Hepatic stellate cell (primary cell): ENCODE results near the gene KDELR1.
A peak's percentile ranks its signal among the peaks of the same experiment; 100 is the strongest.

ENCODE experiments used
- DNase-seq: peaks from one replicate; pipeline ENCODE4 v3.0.0; 2011; ENCODE audit warnings: low spot score

Gene KDELR1

DNA sequence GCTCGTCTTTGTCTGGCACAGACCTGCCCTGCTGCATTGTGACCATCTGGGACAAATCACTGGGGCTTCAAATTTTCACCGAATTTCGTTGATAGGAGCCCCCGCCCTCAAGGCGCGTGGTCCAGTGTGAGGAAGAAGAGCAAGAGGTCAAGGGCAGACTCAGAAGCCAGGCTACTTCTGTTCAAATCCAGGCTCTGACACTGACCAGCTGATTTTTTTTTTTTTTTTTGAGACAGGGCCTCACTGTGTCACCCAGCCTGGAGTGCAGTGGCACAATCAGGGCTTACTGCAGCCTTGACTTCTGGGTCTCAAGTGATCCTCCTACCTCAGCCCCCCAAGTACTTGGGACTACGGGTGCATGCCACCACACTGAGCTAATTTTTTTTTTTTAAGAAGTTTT lies 20.0 kb downstream of the KDELR1 start:
- no peak for DNase-seq

DNA sequence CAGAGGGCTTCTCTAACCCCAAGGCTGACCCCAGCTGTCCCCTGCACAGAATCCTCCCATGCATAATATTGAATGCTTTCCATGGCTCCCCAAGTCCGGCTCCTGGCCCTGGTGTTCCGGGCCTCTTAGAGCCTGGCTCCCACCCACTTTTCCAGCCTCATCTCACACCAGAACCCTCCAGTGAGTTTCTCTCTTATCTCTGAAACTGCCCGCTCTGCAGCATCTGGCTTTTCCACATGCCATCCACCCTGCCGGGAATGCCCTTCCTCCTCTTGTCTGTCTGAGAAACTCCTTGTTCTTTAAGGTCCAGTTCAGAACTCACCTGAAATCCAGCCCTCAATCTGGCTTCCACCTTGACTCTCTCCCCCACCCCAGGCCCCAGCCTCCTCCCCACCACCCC lies 20.4 kb downstream of the KDELR1 start:
- DNase-seq = no peak

DNA sequence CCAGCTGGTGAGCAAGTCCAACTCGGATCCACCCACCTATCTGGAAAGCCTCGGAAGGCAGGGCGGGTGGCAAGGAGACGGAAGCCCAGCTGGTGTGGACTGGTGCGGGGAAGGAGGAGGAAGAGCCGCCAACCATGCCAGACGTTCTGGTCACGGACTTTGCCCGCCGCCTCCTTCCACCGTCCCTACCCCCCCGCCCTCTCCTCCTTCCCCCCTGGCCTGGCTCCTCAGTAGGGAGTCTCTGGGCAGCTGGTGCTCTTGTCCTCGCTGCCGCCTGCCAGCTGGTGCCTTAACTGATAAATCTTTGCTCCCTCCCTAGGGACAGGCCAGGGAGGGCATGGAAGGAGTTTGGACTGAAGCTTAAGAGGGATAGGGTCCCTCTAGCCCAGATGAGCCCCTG lies 22.4 kb downstream of the KDELR1 start:
- no peak for DNase-seq

DNA sequence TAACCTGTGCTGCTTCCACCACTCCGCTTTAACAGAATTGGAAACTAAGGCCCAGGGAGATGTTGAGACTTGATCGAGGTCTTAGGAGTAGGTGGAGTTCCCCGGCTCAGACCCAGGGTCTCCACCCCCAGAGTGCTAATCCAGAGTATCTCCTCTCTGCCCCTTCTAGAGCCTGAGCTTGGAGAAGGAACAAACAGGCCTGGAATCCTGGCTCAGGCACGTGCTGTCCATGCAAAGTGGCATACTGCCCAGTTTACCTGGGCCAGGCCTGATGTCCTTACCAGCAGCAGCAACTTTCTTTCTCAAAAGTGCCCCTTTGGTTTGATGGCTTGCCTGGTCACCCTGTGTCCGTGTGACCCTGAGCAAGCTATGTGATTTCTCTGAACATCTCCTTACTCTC lies 23.5 kb downstream of the KDELR1 start:
- no peak for DNase-seq

DNA sequence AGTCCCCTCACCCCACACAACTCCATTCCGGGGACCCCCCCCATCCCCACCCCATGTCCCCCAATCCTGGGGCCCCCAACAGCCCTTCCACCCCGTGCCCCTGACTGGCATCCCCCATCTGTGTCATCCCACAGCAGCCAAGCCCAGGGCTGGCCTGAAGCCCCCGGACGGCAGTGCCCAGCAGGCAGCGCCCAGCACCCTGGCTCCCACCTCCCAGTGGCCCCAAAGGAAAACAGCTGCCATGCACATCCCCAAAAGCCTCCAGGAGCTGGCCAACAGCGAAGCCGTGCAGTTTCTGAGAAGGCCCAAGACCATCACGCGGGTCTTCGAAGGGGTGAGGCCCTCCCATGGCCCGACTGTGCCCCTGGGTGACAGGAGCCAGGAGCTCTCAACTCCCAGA lies 25.7 kb downstream of the KDELR1 start:
- no peak for DNase-seq

DNA sequence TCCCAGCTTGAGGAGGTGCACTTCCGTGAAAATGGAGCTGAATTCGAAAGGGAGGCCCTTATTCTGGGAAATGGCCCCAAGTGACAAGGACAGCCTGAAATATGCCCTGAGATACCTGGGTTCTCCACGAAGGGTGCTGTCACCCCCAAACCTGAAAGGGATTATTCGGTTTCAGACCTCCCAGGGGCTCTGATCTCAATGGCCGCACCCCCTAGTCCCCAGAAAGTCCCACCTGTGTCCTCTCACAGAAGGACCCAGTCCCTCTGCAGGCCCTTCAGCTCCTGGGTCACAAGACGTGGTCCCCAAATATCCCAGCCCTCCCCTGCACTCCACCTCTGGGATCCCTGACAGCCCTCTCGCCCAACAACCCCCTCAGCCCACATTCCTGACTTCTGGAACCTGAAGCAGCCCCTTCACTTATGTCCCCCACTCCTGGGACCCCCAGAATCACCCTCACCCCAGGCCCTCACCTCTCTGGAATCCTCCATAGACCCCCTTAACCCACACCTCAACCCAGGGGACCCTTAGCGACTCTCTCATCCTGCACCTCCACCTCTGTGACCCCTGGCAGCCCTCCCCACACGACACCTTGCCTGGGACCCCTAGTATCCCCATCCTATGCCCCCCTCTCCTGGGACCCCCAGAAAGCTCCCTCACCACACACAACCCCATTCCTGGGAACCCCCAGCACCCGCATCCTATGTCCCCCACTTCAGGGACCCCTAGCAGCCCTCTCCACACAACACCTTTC lies 26.6 kb downstream of the KDELR1 start:
- no peak for DNase-seq

DNA sequence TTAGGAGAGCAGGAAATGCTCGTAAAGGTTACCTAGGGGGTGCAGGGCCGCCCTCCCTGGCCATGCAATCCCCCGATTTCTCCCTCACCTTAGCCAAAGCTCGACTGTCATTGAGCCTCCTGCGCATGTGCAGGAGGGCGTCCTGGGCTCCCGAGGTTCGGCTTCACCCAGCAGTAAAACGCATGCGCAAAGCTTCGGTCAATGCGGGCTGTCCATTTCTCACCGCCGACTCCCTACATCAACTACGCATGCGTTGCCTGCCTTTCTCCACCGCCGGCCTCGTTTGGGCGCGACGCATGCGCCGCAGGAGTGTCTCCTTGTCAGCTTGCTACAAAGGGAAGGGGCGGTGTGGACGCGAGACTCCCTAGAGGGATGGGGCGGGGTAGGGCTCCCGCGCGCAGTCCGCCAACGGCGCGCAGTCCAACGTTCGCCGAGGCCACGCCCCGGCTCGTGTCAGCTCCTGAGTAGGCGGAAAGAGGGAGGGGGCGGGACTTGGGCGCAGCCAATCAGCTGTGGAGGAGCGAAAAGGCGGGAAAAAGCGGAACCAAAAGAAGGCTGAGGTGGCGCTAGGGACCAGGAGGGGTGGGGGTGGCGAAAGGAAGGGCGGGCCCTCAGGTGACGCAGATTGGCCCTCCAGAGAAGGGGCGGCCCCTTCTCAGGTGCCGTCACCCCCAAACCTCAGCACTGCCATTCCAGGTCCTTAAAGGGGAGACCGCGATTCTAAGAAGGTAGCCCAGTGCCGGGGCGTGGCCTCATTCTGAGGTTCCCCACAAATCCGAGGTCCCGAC lies 27.3 kb downstream of the KDELR1 start, which contains the start of the genes SYNGR4 and TMEM143:
Gene SYNGR4, plus strand, starts transcription at position 558 of the 788 bp plus-strand sequence. CDS start 1,476 bp downstream, outside the sequence.
Gene TMEM143, minus strand, starts transcription at position 131 of the 788 bp plus-strand sequence. Its CDS starts 20 bp downstream, at position 111.
- peak; percentile 100 for DNase-seq

DNA sequence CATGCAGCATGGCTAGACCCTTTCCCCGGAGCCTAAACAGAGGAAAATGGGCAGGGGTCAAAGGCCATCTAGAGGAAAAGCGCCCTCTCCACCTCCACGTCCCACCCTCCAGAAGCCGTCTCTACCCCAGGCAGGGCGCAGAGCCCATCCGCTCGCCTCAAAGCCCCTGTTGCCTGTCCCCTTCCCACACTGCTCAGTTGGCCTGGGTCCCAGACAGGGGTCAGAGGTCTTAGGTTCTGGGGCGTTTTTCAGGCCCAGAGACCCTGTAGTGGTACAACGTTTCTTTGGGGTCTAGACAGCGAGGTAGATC lies 27.9 kb downstream of the KDELR1 start:
- no peak for DNase-seq

DNA sequence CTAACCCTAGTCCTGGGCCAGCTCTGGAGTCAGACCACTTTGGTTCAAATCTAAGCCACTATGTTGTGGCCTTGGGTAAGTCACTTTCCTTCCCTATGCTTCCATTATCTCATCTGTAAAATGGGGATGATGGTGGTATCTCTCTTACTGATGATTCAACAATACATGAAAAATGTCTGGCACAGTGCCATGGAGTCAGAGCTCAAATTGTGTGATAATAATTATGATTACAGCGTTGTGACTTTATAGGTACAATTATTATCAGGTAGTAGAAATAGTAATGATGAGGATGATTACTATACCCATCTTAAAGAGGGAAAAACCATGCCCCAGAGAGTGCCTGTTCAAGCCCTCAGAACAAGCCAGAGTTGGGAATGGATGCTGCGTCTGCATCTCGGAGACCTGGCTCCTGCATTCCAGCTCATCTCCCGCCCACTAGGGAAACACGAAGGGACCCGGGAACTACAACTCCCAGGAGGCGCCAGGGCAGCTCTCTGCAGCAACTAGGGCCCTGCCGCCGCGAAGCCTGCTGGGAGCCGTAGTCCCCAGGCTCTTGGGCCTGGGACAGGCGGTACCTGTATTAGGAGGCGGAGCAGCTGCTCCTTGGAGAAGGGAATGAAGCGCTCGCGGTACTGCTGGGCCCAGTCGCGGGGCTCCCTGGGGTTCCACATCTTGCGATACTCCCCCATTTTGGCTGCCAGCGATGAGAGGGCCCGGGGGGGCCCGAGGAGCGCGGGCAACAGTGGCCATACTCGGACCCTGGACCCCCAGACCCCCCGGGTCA lies 28.4 kb downstream of the KDELR1 start:
- DNase-seq = peak; percentile 95

DNA sequence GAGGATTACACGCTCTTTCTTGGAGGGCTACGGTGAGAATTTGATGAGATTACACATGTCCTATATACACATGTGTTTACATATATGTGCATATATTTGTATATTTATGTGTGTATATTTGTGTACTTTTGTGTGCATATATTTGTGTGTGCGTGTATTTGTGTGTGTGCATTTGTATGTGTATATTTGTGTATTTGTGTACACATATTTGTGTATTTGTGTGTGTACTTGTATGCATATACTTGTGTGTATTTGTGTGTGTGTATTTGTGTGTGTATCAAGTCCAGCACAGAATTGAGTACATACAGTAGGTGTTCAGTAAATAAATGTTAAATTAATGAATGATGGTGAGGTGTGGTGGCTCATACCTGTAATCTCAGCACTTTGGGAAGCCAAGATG lies 29.4 kb downstream of the KDELR1 start:
- no peak for DNase-seq

DNA sequence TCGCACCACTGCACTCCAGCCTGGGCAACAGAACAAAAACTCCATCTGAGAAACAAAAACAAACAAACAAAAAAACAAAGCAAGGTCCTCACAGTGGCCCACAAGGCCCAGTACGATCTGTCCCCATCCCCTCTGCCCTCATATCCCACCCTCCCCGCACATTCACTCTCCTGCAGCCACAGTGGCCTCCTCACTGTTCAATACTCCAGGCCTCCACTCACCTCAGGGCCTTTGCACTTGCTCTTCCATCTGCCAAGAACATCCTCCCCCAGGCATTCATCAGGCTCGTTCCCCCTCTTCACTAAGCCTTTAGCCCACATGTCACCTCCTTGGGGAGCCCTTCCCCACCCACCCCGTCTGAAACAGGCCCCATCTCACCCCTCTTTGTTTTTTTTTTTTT lies 32.2 kb downstream of the KDELR1 start:
- DNase-seq = no peak

DNA sequence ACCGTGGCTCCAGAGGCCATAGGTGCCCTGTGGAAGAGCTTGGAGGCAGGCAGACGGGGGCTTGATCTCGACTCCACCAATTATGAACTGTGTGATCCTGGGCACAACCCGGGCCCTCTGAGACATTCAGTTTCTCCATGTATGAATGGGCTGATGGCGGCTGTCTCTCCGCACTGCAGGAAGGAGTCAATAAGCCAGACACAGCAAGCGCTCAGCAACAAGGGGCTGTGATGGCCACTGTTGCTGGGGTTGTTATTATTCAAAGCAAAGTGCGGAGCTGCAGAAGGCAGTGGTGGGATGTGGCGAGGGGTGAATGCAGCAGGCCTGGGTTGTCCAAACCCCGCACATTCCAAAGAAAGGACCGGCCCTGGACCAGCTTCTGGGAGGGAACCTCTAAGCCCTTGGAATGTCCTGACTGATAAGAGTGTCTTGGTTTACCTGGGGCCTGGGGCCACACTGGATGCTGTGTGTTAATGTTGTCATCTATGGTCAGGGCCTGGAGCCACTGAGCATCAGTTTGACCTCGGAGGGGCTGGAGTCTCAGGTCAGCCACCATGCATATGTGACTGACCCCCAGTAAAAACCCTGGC lies 35.9 kb downstream of the KDELR1 start:
- no peak for DNase-seq

DNA sequence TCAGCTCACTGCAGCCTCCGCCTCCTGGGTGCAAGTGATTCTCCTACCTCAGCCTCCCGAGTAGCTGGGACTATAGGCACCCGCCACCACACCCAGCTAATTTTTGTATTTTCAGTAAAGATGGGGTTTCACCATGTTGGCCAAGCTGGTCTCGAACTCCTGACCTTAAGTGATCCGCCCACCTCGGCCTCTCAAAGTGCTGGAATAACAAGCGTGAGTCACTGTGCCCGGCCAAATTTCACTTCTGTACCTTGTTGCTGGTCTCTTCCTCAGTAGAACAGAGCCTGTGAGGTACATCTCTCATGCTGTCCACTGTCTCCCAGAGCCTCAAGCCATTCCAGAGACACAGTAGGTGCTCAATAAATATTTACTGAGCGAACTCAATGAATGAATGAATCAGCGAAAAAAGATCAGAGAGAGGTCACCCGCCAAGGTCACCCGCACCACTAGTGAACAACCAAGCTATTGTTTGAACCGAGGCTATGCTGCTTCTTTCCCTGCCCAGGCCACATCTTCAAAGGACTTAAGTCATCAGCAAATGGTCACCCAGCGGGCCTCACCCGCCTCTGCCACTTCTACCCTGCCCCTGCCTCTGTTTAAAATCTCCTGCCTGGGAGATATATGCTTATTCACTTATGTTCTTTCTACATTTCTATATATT lies 36.9 kb downstream of the KDELR1 start:
- no peak for DNase-seq

DNA sequence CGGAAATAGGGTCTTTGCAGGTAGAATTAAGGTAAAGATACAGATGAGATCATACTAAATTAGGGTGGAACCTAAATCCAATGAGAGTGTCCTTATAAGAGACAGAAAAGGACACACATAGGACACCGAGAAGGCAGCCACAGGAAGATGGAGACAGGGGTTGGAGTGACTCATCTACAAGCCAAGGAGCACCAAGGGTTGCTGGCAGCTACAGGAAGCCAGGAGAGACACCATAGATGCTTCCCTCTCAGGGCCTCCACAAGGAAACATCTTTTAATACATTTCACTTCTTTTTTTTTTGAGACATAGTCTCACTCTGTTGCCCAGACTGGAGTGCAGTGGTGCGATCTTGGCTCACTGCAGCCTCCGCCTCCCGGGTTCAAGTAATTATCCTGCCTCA lies 37.7 kb downstream of the KDELR1 start:
- no peak for DNase-seq

DNA sequence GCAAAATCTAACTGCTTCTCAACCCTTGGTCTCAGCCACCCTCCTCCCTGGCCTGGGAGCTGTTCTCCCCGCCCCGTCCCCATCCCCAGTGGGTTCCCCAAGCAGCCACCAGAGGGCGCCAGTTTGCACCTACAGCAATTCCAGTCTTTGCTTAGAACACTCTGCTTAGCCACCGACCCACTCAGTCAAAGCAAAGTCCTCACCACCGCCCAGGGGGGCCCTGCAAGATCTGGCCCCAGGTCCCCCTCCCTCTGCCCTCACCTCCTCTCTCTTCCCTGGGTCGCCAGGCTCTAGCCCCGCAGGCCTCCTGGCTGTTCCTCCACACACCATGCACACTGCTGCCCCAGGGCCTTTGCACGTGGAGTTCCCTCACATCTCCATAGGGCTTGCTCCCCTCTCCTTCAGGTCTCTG lies 40.0 kb downstream of the KDELR1 start:
- DNase-seq = peak; percentile 77

DNA sequence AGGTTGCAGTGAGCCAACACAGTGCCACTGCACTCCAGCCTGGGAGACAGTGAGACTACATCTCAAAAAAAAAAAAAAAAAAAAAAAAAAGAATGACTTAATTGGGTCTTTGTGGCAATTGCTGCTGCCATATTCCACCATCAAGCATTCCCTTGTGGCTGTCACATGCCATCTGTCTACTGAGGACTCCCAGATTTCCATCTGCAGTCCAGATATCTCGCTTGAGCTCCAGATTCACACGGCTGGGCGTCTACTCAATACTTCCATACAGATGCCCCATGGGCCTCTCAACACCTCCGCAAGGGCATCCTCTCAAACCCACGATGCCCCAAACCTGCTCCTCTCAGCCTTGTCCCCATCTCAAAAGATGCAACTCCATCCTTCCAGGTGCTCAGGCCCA lies 40.5 kb downstream of the KDELR1 start:
- no peak for DNase-seq

DNA sequence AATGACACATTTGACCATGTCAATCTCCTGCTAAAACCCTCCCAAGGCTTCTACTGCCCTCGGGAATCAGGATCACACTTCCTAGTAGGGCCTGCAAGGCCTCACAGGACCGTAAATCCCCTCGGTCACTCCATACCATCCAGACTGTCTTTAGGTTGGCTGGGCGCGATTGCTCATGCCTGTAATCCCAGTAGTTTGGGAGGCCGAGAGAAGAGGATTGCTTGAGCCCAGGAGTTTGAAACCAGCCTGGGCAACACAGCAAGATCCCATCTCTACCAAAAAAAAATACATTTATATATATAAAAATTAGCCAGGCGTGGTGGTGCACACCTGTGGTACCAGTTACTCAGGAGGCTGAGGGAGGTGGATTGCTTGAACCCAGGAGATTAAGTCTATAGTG lies 42.6 kb downstream of the KDELR1 start:
- no peak for DNase-seq

DNA sequence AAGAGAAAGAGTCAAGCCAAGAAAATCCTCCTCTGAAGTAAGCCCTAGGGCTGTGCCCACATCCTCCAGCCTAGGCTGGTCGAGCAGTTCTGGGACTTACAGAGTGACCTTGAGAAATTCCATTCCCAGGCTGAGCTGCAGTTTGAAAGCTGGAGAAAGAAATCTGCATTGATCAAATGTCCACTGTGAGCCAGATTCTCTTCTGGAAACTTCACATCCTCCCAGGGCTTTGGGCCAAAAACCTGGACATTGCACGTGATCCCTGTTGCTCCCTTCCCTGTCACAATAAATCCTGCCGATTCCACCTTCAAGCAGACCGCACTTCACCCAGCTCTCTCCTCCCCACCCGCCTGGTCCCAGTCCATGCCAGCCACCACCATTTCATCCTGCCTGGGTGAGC lies 43.3 kb downstream of the KDELR1 start:
- no peak for DNase-seq

DNA sequence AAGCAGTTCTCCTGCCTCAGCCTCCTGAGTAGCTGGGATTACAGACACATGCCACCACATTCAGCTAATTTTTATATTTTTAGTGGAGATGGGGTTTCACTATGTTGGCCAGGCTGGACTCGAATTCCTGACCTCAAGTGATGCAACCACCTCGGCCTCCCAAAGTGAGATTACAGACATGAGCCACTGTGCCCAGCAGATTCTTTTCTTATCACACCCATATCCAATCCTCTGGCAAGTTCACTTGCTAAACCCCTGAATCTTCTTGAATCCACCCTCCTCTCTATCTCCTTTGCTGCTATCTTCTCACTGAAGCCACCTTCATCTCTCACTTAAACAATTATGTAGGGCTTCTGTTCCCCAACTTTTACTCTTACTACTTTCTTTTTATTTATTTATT lies 45.2 kb downstream of the KDELR1 start:
- DNase-seq = no peak

DNA sequence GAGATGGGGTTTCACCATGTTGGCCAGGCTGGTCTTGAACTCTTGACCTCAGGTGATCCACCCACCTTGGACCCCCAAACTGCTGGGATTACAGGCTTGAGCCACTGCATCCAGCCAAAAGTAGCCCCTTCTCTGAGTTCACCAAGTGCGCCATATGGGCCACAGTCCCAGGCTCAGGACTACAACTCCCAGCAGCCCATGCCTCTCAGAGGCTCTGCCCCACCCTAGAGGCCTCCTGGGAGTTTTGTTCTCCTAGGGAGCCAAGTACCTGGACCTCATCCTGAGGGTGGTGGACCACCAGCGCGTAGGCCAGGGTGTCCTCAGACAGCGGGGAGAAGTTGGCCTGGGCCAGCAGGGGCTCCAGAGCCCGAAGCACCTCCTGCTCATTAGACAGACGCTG lies 46.5 kb downstream of the KDELR1 start:
- DNase-seq = no peak

DNA sequence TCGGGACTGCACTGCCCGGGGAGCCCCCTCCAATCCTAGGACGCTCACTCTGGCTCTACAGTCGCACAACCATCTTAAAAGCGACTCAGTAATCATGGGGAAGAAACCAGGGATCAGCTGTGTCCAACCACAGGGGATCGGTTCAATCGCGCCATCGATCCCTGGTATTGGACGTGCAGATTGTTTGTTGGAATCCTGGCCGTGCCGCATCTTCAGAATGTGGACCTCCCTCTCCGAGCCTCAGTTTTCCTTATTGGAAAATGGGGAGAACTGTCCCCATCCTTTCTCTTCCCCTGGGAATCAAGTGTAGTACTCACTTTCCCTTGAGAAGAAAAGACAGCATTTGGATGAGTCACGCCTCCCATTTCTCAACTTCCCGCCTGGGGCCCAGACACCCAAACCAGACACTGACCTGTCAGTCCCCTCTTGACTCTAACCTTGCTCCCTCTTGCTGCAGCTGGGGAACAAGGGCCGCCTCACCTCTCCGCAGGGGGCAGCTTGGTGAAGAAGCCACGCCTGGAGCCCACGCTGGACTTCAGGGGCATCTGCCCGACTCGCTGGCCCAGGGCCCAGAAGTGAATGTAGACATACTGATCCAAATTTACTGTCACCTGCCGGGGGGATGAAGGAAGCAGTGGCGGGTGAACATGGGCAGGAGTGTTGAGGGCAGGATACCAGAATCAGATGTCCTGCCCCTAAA lies 48.4 kb downstream of the KDELR1 start:
- DNase-seq = peak; percentile 58
